GM18498 (cell line): ENCODE data around the gene ENTREP3.

ENCODE experiments used
- ATAC-seq: cut with Tn5 transposase; IDR thresholded peaks from one replicate; pipeline ENCODE4 v1.9.1; 2021; ENCODE audit warnings: mild to moderate bottlenecking, moderate library complexity; ENCODE audit not compliant: unreplicated experiment

Gene ENTREP3

GRCh38 chr1:155202731-155203515 lies 52.4 kb downstream of the ENTREP3 start:
- no peak for ATAC-seq

- no peak for ATAC-seq
These were observed 53.1 kb downstream of the ENTREP3 start for GRCh38 chr1:155202198-155202597.

GRCh38 chr1:155200920-155201319 lies 54.4 kb downstream of the ENTREP3 start:
- no peak for ATAC-seq

GRCh38 chr1:155199792-155200191 lies 55.5 kb downstream of the ENTREP3 start:
- no peak for ATAC-seq

GRCh38 chr1:155198547-155198906 lies 56.8 kb downstream of the ENTREP3 start:
- ATAC-seq: no peak

- no peak for ATAC-seq
These were observed 57.3 kb downstream of the ENTREP3 start for GRCh38 chr1:155197901-155198546.
